ENCODE measurements around the gene NEK11. TPM values are rescaled to one million over a fixed set of nuclear protein-coding genes. Genes with fewer than 3 reads are reported as not detected.

Gene NEK11
- 1 to 10 TPM; 4.1 to 8.2 (median 5.2) TPM for total RNA-seq

- TF ChIP-seq CTCF (IDR thresholded peaks at IDR 0.05), result no peak
- DNase-seq (ENCODE audit: low spot score), result peak; percentile 76
- peak; percentile 100 for ATAC-seq (ENCODE audit: low FRiP score)
These were observed at the start of gene NEK11, which contains the start of gene ASTE1 for GRCh38 chr3:131026321-131027151. NEK11 (plus strand) TSS chr3:131026877; CDS start chr3:131029709, 2,832 bp downstream. ASTE1 (minus strand) TSS chr3:131026825; CDS start chr3:131025306, 1,519 bp downstream.

- ATAC-seq (ENCODE audit: low FRiP score), result no peak
- DNase-seq (ENCODE audit: low spot score), result no peak
- no peak for TF ChIP-seq CTCF (IDR thresholded peaks at IDR 0.05)
These were observed 47.6 kb upstream of the NEK11 start for GRCh38 chr3:130979117-130979516.

GRCh38 chr3:130981469-130981868 is 45.2 kb upstream of the NEK11 start:
- DNase-seq (ENCODE audit: low spot score) (no peak), ATAC-seq (ENCODE audit: low FRiP score) (no peak)
- TF ChIP-seq CTCF (IDR thresholded peaks at IDR 0.05), result no peak

GRCh38 chr3:130990282-130990681 is 36.4 kb upstream of the NEK11 start:
- no peak for DNase-seq (ENCODE audit: low spot score)
- ATAC-seq (ENCODE audit: low FRiP score), result no peak
- TF ChIP-seq CTCF (IDR thresholded peaks at IDR 0.05), result no peak

- no peak for ATAC-seq (ENCODE audit: low FRiP score)
- no peak for DNase-seq (ENCODE audit: low spot score)
- no peak for TF ChIP-seq CTCF (IDR thresholded peaks at IDR 0.05)
These were observed 35.6 kb upstream of the NEK11 start for GRCh38 chr3:130991126-130991525.

- no peak for TF ChIP-seq CTCF (IDR thresholded peaks at IDR 0.05)
- ATAC-seq (ENCODE audit: low FRiP score) (no peak), DNase-seq (ENCODE audit: low spot score) (no peak)
These were observed 34.3 kb upstream of the NEK11 start for GRCh38 chr3:130992344-130992743.

GRCh38 chr3:130997289-130997688 is 29.4 kb upstream of the NEK11 start:
- no peak for TF ChIP-seq CTCF (IDR thresholded peaks at IDR 0.05)
- ATAC-seq (ENCODE audit: low FRiP score), result no peak
- DNase-seq (ENCODE audit: low spot score), result no peak

All from omental fat pad (tissue), 4 donors.